ENCODE results near the gene CCDC47.

Gene CCDC47

GRCh38 chr17:63775420-63775819 is 2.0 kb upstream of the CCDC47 start:
- POLR2A ChIA-PET = interaction anchor here (0.5 to 0.6 kb wide), 2 partner anchors 64 to 80 kb away, joined by 3 to 6 read pairs; no protein-coding TSS in a partner anchor
- DNase-seq (ENCODE audit: extremely low spot score) = no peak
- CTCF ChIA-PET = interaction anchor here (0.9 to 3.4 kb wide), 11 partner anchors 8 to 350 kb away, joined by 3 to 15 read pairs (median 4); partner anchors contain the start of gene STRADA
- TF ChIP-seq, protein P1, sequence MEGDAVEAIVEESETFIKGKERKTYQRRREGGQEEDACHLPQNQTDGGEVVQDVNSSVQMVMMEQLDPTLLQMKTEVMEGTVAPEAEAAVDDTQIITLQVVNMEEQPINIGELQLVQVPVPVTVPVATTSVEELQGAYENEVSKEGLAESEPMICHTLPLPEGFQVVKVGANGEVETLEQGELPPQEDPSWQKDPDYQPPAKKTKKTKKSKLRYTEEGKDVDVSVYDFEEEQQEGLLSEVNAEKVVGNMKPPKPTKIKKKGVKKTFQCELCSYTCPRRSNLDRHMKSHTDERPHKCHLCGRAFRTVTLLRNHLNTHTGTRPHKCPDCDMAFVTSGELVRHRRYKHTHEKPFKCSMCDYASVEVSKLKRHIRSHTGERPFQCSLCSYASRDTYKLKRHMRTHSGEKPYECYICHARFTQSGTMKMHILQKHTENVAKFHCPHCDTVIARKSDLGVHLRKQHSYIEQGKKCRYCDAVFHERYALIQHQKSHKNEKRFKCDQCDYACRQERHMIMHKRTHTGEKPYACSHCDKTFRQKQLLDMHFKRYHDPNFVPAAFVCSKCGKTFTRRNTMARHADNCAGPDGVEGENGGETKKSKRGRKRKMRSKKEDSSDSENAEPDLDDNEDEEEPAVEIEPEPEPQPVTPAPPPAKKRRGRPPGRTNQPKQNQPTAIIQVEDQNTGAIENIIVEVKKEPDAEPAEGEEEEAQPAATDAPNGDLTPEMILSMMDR (IDR thresholded peaks at IDR 0.05; ENCODE audit: control extremely low read depth, extremely low read depth, low read depth, missing control alignments) = no peak

GRCh38 chr17:63774969-63775265 is 1.5 kb upstream of the CCDC47 start:
- CTCF ChIA-PET = interaction anchor here (0.9 to 3.4 kb wide), 9 partner anchors 9 to 74 kb away, joined by 3 to 15 read pairs (median 4); partner anchors contain the start of gene STRADA
- DNase-seq (ENCODE audit: extremely low spot score) = no peak
- POLR2A ChIA-PET = interaction anchor here (0.5 to 0.6 kb wide), 2 partner anchors 82 to 371 kb away, joined by 4 to 7 read pairs; no protein-coding TSS in a partner anchor
- TF ChIP-seq, protein P1 (IDR thresholded peaks at IDR 0.05; ENCODE audit: control extremely low read depth, extremely low read depth, low read depth, missing control alignments) = no peak

- TF ChIP-seq, protein P1 (IDR thresholded peaks at IDR 0.05; ENCODE audit: control extremely low read depth, extremely low read depth, low read depth, missing control alignments) = peak; percentile 6
- ChIA-PET CTCF (interaction anchor here (0.7 to 3.4 kb wide), 12 partner anchors 9 to 77 kb away, joined by 3 to 15 read pairs (median 4); partner anchors contain the start of gene STRADA), POLR2A (interaction anchor here (0.5 to 1.8 kb wide), 8 partner anchors 8 to 371 kb away, joined by 3 to 7 read pairs (median 4); partner anchors contain the start of gene STRADA)
- DNase-seq (ENCODE audit: extremely low spot score) = no peak
Measured at GRCh38 chr17:63774141-63774968, 958 bp upstream of the CCDC47 start, which contains the start of gene DDX42. Gene DDX42 (plus strand): TSS chr17:63774170. CDS start chr17:63787050, 12,880 bp downstream.

GRCh38 chr17:63772801-63773271 is 561 bp downstream of the CCDC47 start:
- DNase-seq (ENCODE audit: extremely low spot score) = no peak
- POLR2A ChIA-PET = interaction anchor here (1.0 to 1.8 kb wide), 5 partner anchors 10 to 71 kb away, joined by 3 to 8 read pairs (median 4); partner anchors contain the start of gene STRADA
- CTCF ChIA-PET = interaction anchor here (1.3 to 2.6 kb wide), 5 partner anchors 8 to 63 kb away, joined by 3 to 8 read pairs (median 5); no protein-coding TSS in a partner anchor
- TF ChIP-seq, protein P1 (IDR thresholded peaks at IDR 0.05; ENCODE audit: control extremely low read depth, extremely low read depth, low read depth, missing control alignments) = no peak

DNA sequence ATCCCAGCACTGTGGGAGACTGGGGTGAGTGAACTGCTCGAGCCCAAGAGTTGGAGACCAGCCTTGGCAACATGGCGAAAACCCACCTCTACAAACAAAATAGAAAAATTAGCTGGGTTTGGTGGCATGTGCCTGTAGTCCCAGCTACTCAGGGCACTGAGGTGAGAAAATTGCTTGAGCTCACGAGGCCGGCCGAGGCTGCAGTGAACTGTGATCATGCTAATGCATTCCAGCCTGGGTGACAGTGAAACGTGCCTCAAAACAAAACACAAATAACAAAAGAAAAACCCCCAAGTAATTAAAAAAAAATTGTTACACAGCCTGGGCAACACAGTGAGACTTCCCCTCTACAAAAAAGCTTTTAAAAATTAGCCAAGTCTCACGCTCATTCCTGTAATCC is 5.0 kb downstream of the CCDC47 start:
- ChIA-PET POLR2A (interaction anchor here (0.9 to 1.2 kb wide), 2 partner anchors 26 to 27 kb away, joined by 3 read pairs; no protein-coding TSS in a partner anchor), CTCF (interaction anchor here (0.8 to 1.4 kb wide), 7 partner anchors 11 to 1703 kb away, joined by 3 to 6 read pairs (median 3); no protein-coding TSS in a partner anchor)

DNA sequence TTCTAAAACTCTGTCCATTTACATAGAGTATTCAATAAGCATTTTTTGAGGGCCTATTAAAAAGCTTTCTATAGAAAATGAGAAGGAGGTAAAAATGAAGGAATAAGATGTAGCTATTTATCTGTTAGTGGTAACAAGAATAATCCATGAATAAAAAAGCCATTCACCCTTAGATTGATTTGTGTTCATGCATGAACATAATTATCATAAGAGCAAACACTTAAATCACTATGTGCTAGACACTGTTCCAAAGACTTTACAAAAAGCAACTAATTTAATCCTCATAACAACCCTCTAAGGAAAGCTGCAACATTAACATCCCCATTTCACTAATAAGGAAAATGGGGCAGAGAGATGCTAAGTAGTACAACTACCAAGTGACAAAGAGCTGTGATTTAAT is 6.6 kb downstream of the CCDC47 start:
- TF ChIP-seq, protein P1 (IDR thresholded peaks at IDR 0.05; ENCODE audit: control extremely low read depth, extremely low read depth, low read depth, missing control alignments) = no peak
- DNase-seq (ENCODE audit: extremely low spot score) = no peak
- POLR2A ChIA-PET = no interaction called here
- CTCF ChIA-PET = interaction anchor here (0.9 to 1.8 kb wide), 6 partner anchors 9 to 82 kb away, joined by 3 to 5 read pairs (median 3); no protein-coding TSS in a partner anchor

More for the DNA sequence above, 5.0 kb downstream of the CCDC47 start:
- TF ChIP-seq, protein P1 (IDR thresholded peaks at IDR 0.05; ENCODE audit: control extremely low read depth, extremely low read depth, low read depth, missing control alignments) = no peak
- no peak for DNase-seq (ENCODE audit: extremely low spot score)
